COLO829 (cell line): ENCODE data around the gene ZNF624.
"Not testable (repeated sequence)": the region's sequence is repeated elsewhere in the genome, so short reads cannot be mapped to it uniquely, and the experiment has no call there.

Source experiments
- DNase-seq: peaks from one replicate; pipeline ENCODE4 v3.0.0; 2012; ENCODE audit warnings: low spot score

Gene ZNF624

DNA sequence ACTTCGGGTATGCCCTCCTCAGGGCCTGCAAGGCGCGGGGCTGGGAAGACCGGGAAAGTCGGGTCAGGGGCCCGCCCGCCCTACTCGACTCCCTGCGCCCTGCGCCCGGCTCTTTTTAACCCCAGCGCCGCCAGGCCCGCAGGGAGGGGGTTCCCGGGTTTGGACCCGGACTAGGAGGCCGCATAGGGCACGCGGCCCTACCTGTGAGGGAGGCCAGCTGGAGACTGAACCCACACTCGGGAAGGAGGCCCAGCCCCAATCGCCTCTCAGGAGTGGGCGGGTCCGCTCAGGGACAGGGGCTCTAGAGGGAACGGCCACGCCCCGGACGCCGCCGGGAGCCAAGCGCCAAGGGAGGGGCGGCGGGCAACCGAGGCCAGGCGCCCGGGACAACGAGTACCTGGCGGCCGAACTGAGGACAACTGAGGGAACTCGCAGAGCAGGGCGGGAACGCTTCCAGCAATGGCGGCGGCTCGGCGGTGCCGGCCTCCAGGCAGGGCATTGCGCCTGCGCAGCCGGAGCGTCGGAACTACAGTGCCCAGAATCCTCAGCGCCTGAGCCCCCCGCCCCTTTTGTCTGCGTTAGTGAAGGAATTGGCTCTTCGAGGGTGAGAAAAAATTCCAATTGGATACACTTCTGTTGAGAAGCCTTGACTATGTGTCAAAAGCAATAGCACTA, at the start of gene ZNF624:
ZNF624 (minus strand) TSS at position 484 of the 675 bp plus-strand sequence.
- DNase-seq: peak; percentile 96

DNA sequence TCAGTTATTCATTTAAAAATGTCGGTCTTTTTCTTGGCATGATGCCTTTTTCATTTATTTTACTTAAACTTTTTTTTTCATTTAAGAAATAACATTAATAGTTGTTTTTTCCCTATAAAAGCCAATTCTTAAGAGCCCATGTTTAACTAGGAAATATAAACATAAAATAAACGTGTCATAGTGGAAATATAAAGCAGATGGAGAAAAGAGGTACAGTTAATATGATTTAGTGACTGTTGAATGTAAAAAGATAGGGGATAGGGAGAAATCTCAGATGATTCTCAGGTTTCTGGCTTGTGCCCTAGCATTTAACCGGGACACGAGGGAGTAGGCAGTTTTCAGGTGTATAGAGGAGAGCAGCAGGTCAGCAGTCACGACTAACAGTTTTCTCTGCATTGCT, 44.0 kb upstream of the ZNF624 start:
- not testable (repeated sequence) for DNase-seq

DNA sequence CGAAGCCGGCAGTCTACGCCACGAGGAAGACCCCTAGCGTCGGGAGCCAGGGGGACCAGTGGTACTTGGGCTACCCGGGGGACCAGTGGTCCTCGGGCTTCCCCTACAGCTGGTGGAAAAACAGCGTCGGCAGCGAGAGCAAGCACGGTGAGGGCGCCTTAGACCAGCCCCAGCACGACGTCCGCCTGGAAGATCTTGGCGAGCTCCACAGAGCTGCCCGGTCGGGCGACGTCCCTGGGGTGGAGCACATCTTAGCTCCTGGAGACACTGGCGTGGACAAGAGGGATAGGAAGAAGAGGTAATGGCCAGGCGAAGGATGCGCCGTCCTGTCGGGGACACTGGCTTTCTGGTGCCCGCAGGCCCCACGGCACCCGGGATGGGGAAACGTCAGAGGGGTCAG, 36.8 kb upstream of the ZNF624 start:
- not testable (repeated sequence) for DNase-seq

DNA sequence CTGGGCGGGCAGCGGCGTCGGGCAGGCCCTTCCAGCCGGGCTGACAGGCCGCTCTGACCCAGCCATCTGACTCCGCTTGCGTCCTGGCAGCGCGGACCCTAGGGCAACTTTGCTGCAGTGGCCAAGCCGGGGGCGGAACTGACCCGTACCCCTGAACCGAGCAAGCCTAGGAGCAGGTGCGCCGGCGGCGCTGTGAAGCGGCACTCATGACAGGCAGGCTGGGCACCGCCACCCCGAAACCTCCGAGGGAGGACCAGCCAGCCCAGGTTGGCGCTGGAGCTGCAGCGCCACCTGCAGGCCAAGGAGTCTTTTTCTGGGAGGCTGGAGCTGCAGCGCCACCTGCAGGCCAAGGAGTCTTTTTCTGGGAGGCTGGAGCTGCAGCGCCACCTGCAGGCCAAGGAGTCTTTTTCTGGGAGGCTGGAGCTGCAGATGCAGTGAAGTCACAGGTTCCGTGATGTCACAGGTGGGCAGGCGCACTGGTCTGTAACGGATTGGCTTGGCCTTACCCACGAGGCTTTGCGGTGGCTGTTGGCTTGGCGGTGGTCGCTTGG, 36.2 kb upstream of the ZNF624 start, which contains the start of gene CCDC144A:
CCDC144A (plus strand) TSS at position 511 of the 551 bp plus-strand sequence. CDS start 160 bp downstream, outside the sequence.
- peak; percentile 5 for DNase-seq

DNA sequence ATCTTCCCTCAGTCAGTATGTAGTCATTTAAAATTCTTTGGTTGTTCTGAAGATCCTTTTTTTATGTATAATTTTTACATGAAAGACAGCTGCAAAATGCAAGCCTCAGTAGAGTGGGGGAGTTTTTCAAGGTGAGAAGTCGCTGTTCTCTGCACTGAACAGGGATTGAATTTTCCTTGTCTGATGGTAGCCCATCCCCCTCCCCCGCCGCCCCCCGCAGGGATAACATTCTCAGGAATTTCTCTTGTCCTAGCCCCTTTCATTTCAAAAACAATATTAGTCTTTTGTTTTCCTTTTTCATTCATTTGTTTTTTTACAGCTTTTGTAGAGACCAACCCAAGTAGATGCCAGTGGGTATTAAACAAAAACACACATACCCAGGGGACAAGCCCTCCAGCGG, 33.5 kb upstream of the ZNF624 start:
- not testable (repeated sequence) for DNase-seq

DNA sequence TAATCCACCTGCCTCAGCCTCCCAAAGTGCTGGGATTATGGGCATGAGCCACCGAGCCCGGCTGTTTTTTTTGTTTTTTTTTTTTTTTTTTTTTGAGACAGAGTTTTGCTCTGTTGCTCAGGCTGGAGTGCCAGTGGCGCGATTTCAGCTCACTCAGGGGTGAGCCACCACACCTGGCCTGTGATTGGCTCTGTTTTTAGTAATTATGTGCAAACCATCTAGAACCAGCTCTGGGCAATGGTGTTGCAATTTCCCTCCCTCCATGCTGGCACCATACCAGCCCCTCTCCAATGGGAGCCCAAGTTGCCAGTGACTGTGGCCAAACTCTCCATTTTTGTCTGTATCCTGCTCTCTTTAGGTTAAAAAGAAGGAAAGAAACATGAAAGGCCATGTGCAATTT, 32.4 kb upstream of the ZNF624 start:
- not testable (repeated sequence) for DNase-seq

DNA sequence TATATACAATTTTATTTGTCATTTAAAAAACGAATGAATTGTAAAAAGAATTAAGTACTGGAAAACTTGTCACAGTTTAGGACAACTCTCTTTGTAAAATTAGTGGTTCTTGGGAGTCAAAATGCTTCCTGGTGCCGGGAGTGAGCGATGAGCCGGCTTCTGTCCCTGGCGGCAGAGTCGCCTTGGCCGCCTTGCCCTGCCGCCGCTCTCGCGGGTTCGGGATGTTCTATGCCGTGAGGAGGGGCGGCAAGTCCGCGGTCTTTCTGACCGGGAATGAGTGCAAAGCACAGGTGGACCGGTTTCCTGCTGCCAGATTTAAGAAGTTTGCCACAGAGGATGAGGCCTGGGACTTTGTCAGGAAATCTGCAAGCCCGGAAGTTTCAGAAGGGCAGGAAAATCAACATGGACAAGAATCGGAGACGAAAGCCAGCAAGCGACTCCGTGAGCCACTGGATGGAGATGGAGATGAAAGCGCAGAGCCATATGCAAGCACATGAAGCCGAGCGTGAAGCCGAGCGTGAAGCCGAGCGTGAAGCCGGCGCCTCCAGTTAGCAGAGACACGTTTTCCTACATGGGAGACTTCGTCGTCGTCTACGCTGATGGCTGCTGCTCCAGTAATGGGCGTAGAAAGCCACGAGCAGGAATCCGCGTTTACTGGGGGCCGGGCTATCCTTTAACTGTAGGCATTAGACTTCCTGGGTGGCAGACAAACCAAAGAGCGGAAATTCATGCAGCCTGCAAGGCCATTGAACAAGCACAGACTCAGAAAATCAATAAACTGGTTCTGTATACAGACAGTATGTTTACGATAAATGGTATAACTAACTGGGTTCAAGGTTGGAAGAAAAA, 29.9 kb upstream of the ZNF624 start:
- DNase-seq: not testable (repeated sequence)

DNA sequence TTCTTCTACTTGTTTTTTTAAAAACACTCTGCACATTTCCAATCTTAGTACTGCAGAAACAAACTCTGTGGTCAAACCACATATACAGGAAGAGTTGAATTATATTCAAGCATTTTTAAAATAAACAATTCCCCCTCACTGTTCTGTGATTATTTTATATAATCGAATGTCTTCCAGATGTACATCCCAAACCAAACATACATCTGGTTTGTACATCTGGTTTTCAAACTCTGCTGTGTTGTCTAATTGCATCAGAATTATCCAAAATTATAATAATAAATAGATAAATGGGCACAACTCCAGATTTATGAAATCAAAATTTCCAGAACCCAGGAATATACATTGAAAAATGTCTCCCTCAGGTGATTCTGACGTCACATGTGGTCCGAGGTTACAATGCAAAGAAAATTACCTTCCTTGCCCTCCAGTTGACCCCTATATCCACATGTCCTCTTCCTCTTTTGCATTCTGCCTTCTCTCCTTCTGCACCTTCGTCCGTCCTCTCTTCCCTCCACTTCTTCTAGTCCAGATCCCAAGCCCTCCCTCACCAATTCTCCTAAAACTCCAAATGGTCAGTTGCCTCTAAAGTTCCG, 23.1 kb upstream of the ZNF624 start:
- no peak for DNase-seq

DNA sequence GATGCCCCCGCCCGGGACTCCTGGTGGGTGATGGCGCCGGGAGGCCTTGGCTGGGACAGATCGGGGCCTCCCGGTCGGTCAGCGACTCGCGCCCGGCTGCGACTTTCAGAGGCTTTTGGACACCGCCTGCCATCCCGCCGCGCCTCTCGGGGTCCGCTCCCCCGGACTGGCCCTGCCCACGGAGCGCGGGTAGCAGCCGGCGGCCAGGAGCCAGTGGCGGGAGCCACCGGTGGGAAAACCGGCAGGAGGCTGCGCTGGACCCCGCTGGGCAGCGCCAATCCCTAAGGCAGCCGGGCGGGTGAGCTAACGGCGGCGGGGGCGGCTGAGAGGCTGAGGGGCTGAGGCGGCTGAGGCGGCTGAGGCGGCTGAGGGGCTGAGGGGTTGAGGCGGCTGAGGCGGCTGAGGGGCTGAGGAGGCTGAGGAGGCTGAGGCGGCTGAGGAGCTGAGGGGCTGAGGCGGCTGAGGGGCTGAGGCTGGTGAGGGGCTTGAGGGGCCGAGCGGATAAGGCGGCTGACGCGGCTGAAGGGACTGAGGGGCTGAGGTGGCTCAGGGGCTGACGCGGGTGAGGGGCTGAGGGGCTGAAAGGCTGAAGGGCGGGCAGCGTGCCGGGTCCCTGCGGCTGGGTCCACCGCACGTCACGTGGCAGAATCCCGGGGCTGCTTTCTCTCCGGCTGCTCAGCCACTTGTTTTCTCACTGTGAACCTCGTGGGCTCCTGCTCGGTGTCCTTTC, 13.4 kb upstream of the ZNF624 start:
- DNase-seq: not testable (repeated sequence)

DNA sequence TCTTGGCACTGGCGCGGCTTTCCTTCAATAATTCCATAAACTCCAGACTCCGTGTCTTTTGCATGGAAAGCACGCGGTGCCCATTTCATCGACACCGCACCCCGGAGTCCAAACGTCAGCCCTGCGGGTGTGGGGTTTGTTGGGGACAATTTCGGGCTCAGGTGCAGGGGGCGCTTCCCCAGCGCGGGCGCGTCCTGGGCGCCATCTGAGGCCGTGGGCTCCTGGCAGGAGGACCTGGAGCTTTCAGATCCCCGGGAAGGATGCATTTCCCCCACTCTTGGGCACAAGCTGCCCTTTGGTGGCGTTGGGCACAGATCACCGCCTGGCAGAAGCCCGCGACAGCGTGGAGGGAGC, 12.9 kb upstream of the ZNF624 start:
- not testable (repeated sequence) for DNase-seq

DNA sequence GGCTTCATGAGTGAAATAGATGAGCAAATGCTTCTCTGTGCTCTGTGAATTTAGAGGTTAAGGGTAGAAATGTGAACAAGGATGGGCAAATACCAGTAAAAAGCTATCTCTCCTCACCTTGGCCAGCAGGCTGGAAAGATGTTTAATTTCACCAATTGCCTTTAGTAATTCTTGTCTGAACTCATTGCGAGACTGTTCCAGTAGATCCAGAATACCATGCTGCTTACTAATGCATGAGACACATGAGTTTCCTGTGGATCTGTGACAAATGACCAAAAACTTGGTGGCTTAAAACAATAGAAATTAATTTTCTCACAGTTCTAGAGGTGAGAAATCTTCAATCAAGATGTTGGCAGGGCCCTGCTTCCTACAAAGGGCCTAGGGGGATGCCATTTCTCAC, 9.3 kb upstream of the ZNF624 start:
- no peak for DNase-seq

DNA sequence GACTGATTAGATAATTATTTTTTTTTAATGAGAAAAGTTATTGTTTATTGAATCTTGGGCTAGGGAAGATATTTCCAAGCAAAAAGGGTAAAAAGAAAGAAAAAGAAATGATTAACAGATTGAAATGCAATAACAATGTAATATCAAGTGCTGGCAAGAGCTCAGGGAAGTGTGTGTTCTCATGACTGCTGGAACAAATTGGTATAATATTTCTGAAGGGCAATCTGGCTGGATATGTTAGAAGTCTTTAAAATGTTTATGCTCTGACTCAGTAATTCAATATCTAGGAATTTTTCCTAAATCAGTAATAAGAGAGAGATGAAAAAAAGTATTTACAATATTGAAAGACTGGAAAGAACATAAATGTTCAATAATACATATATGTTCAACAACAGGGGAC, 7.6 kb upstream of the ZNF624 start:
- DNase-seq: no peak

DNA sequence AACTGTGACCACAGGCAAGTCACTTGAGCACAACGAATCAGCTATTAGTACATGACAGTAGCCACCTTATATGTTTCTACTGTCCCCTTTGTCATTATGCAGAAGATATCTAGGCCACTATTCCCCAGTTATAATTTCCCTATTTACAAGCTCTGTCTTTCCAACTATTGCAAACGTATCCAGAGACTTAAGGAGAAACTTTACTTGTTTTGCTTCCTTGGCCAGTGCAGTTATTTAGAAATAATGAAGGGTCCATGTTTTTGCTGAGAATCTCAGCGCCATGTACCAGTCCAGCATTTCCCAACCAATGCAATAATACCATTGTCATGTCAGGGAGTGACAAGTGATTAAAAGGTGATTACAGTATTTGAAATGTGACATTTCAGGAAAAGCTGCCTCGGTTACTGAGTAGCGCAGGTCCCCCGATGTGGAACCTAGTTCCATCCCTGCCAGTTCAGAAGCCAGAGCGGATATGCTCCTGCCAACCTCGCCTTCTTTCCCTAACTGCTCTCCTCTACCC, 743 bp downstream of the ZNF624 start:
- peak; percentile 33 for DNase-seq

DNA sequence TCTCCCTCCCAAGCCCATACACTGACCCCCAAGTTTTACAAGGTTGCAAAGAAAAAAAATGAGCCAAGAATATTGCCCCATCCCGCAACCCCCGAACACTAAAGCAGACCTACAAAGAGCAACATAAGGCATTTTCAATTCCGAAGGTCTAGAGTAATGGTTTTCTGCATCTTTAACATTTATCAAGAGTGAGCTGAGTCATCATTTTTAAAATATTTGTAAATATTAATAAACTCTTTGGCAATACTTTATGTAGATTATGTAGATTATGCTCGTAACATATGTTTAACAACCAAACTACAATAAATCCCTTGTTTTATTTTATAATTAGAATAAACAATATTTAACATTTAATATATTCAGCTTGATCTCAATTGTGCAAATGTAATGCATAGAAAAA, 1.4 kb downstream of the ZNF624 start:
- DNase-seq: no peak

DNA sequence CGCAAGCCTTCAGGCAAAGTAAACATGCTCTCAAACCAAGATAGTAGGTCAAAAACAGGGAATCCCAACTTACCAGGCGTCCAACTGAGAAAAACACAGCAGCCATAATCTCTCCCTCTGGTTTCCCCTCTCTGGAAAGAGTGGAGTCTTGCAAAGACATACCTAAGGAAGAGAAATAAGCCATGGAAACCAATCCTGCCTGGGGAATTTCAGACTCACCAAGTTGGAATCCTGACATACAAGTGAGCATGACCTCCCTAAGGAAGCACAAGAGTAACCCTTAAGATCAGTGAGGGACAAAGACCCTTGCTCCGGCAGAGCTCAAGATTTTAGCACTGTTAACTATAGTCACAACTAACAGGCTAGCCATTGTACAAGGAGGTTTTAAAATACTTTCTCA, 4.1 kb downstream of the ZNF624 start:
- DNase-seq: no peak

DNA sequence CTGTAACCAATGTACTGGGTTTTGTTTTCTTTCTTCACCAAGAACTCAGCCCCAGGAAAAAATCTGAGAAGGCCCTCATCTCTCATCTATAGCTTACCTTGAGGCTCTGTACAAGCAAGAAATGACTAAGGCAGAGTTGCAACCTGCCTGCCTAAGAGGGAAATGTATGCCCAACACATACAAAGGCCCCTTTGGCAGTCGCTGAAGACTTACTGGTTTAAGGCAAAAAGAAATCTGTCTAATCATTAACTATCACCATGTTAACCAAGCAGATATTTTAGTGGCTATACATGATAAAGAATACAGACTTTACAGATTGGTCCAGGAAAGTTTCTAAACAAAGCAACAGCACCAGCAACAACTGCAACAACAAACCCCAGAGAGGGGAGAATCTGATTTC, 14.2 kb downstream of the ZNF624 start:
- no peak for DNase-seq

DNA sequence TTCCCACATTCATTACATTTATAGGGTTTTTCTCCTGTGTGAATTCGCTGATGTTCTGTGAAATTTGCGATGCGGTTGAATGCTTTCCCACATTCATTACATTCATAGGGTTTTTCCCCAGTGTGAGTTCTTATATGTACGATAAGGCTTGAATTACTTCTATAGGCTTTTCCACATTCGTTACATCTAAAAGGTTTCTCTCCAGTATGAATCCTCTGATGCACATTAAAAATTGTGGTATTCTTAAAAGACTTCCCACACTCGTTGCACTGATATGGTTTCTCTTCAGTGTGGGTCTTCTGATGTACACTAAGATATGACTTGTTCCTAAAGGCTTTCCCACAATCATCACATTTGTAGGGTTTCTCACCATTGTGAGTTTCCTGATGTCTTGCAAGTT, 30.4 kb downstream of the ZNF624 start:
- no peak for DNase-seq

DNA sequence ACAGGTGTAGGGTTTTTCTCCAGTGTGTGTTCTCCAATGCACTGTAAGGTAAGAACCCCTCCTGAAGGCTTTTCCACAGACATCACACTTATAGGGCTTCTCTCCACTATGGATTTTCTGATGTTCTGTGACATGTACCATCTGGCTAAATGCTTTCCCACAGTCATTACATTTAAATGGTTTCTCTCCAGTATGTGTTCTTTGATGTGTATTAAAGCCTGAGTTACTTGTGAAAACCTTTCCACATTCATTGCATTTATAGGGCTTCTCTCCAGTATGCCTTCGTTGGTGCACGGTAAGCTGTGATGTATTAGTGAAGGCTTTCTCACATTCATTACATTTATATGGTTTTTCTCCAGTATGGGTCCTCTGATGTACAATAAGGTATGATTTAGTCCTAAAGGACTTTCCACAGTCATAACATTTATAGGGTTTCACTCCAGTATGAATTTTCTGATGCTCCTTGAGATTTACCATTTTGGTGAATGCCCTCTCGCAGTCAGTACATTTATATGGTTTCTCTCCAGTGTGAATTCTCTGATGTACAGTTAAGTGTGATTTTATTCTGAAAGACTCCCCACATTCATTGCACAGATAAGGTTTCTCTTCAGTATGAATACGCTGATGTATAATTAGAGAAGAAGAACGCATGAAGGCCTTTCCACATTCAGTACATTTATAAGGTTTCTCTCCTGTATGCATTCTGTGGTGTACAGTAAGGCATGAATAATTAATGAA, 30.9 kb downstream of the ZNF624 start:
- no peak for DNase-seq

DNA sequence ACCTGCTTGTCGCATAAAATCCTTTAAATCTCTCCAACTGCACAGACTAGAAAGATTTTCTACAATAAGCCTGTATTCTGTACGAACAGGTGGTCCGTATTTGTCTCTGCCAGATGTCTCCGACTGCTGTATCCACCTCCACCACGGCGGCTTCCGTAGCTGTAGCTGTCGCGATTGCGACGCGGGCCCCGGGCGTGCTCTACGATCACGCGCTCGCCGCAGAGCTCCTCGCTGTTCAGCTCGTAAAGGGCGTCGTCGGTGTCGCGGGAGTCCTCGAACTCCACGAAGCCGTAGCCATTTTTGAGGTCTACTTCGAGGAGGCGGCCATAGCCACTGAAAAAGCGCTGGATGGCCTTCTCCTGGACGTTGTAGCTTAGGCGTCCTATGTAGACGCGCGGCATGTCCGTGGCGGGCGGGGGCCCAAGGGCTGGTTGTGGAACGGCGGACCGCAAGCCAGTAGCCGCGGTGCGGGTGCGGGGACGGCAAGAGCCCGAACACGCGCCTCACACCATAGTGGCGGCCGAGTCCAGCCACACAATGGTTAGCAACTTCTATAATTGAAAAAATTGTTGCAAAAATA, 36.1 kb downstream of the ZNF624 start:
- no peak for DNase-seq

DNA sequence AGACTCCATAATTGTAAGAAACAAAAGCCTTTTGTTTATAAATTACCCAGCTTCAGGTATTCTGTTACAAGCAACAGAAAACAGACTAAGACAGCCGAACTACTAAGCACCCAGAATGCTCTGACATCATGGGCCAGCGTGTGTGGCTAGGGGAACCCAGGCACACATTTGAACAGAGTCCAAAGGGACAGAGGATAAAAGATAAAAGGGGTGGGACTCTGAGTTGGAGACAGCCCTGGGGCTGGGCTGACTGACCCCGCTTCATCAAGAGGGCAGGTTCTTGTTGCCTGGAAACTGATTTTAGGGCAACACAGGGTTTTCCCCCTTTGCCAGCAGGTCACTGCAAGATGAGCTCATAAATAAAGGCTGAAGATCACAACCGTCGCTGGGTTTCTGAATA, 54.1 kb downstream of the ZNF624 start:
- no peak for DNase-seq
